Measurements from ENCODE around the gene ABHD17B. TPM values are rescaled to one million over a fixed set of nuclear protein-coding genes. Genes with fewer than 3 reads are reported as not detected.

The ABHD17B gene
- total and polyA plus RNA-seq, 4 experiments from 2014 or later, result 16.6 to 20.8 (median 17.5) TPM

DNA sequence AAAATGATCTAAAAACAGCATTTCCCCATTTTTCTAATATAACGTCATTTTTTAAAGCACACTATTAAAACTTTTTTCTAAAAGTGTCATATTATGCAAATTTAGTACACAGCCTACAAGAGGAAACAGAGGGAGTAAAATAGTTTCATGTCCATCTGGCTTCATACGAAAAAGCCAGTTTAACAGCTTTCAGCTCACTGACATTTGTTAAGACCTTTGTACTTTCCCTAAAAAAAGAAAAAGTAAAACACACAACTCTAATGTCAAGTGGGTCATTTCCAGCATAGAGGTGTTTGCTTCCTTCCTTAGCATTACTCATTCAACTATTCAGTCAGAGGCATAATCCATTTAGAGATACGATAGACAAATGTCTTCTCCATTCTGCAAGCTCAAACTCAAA, 49.4 kb downstream of the ABHD17B start:
- Mint-ChIP-seq H3K9me3 (peaks cover 2 to 27% (median 18%) of the 10 kb centered on the region in 8 donors), H3K4me1 (no peaks in the 10 kb centered on the region), H3K4me3 (no peak overlapping the region), H3K36me3 (peaks cover 29 to 38% of the 10 kb centered on the region in 2 donors), H3K27ac (no peak overlapping the region), H3K27me3 (no peaks in the 10 kb centered on the region)
- Histone ChIP-seq H3K27ac (ENCODE audit: low read depth, low read length) (no peak overlapping the region), H3K27me3 (ENCODE audit: insufficient read depth, low read length) (no peaks in the 10 kb centered on the region), H3K36me3 (ENCODE audit: insufficient read depth, low read length) (no peaks in the 10 kb centered on the region), H3K4me3 (ENCODE audit: low read length in 2 of 2) (no peak overlapping the region), H3K4me1 (ENCODE audit: insufficient read depth, low read length) (no peaks in the 10 kb centered on the region), H3K9me3 (ENCODE audit: control insufficient read depth in 1 of 2, low read length in 2 of 2) (no peaks in the 10 kb centered on the region)
- intact Hi-C loops (cut with micrococcal nuclease), result no loop called here
- POLR2A ChIA-PET (ENCODE audit: partially characterized antibody), result no interaction called here
- no peak for DNase-seq
- CTCF ChIA-PET (ENCODE audit: partially characterized antibody), result no interaction called here

- Histone ChIP-seq H3K9me3 (ENCODE audit: control insufficient read depth in 1 of 2, low read length in 2 of 2) (no peaks in the 10 kb centered on the region), H3K27me3 (ENCODE audit: insufficient read depth, low read length) (no peaks in the 10 kb centered on the region), H3K36me3 (ENCODE audit: insufficient read depth, low read length) (no peaks in the 10 kb centered on the region), H3K4me3 (ENCODE audit: low read length in 2 of 2) (no peak overlapping the region), H3K4me1 (ENCODE audit: insufficient read depth, low read length) (no peaks in the 10 kb centered on the region), H3K27ac (ENCODE audit: low read depth, low read length) (no peak overlapping the region)
- Mint-ChIP-seq H3K9me3 (peaks cover 2 to 27% (median 18%) of the 10 kb centered on the region in 8 donors), H3K27me3 (no peaks in the 10 kb centered on the region), H3K4me1 (no peaks in the 10 kb centered on the region), H3K36me3 (peaks cover 23 to 36% of the 10 kb centered on the region in 2 donors), H3K27ac (no peak overlapping the region), H3K4me3 (no peak overlapping the region)
- CTCF ChIA-PET (ENCODE audit: partially characterized antibody), result interaction anchor here (1.5 kb wide), 1 partner anchor 41 kb away, joined by 4 read pairs; no protein-coding TSS in a partner anchor
- intact Hi-C loops (cut with micrococcal nuclease), result no loop called here
- DNase-seq, result no peak
- POLR2A ChIA-PET (ENCODE audit: partially characterized antibody), result no interaction called here
These were observed 51.1 kb downstream of the ABHD17B start for GRCh38 chr9:71859939-71860338.

DNA sequence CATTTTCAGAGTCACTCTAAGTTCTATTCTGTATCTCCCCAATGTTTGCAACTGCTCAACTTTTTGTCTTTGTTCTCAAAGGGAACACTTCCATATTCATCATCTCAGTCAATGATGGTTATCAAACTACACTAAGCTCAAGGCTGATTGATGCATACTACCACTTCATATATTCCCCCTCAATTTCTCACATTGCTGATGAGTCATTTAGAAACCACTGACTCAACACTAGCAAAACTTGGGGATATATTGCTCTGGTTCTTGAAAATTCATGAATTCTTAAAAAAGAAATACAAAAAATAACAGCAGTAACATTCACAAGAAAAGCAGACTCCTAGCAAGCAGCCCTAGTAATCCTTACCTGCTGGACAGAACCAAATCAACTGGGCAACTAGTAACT, 52.2 kb downstream of the ABHD17B start:
- POLR2A ChIA-PET (ENCODE audit: partially characterized antibody), result no interaction called here
- Mint-ChIP-seq H3K36me3 (peaks cover 18 to 31% of the 10 kb centered on the region in 2 donors), H3K4me3 (no peak overlapping the region), H3K27me3 (no peaks in the 10 kb centered on the region), H3K27ac (no peak overlapping the region), H3K4me1 (no peaks in the 10 kb centered on the region), H3K9me3 (peaks cover 2 to 27% (median 18%) of the 10 kb centered on the region in 8 donors)
- intact Hi-C loops (cut with micrococcal nuclease), result no loop called here
- H3K4me1 ChIP-seq (ENCODE audit: insufficient read depth, low read length), result no peaks in the 10 kb centered on the region
- no peak for DNase-seq
- no peak overlapping the region for H3K27ac ChIP-seq (ENCODE audit: low read depth, low read length)
- H3K9me3 ChIP-seq (ENCODE audit: control insufficient read depth in 1 of 2, low read length in 2 of 2), result no peaks in the 10 kb centered on the region
- no peaks in the 10 kb centered on the region for H3K27me3 ChIP-seq (ENCODE audit: insufficient read depth, low read length)
- CTCF ChIA-PET (ENCODE audit: partially characterized antibody), result interaction anchor here (0.7 kb wide), 1 partner anchor 10 kb away, joined by 3 read pairs; no protein-coding TSS in a partner anchor
- no peak overlapping the region for H3K4me3 ChIP-seq (ENCODE audit: low read length in 2 of 2)
- H3K36me3 ChIP-seq (ENCODE audit: insufficient read depth, low read length), result no peaks in the 10 kb centered on the region

GRCh38 chr9:71858102-71858798, 52.7 kb downstream of the ABHD17B start:
- Histone ChIP-seq H3K36me3 (ENCODE audit: insufficient read depth, low read length) (no peaks in the 10 kb centered on the region), H3K27me3 (ENCODE audit: insufficient read depth, low read length) (no peaks in the 10 kb centered on the region), H3K9me3 (ENCODE audit: control insufficient read depth in 1 of 2, low read length in 2 of 2) (no peaks in the 10 kb centered on the region), H3K4me1 (ENCODE audit: insufficient read depth, low read length) (no peaks in the 10 kb centered on the region), H3K4me3 (ENCODE audit: low read length in 2 of 2) (no peak overlapping the region), H3K27ac (ENCODE audit: low read depth, low read length) (no peak overlapping the region)
- ChIA-PET POLR2A (ENCODE audit: partially characterized antibody) (no interaction called here), CTCF (ENCODE audit: partially characterized antibody) (no interaction called here)
- Mint-ChIP-seq H3K4me3 (no peak overlapping the region), H3K4me1 (no peaks in the 10 kb centered on the region), H3K9me3 (peaks cover 2 to 27% (median 18%) of the 10 kb centered on the region in 8 donors), H3K36me3 (peaks cover 13 to 26% of the 10 kb centered on the region in 2 donors), H3K27ac (no peak overlapping the region), H3K27me3 (no peaks in the 10 kb centered on the region)
- no peak for DNase-seq
- intact Hi-C loops (cut with micrococcal nuclease), result no loop called here

DNA sequence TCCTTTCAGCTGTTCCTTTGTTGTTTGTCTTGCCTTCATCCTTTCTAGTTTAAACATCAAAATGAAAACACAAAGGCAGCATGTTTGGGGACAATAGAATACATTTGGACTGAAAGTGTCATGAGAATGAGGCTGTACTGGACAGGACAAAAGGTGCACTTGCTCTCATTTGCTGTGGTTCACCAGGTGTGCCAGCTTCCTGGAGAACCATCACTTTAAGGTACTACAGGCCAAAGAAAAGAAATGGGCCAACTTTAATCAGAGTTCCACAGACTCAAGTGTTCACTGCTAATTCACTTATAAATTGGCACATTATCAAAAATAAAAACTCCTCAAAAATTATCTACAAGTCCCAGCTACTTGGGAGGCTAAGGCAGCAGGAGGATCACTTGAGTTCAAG, 53.8 kb downstream of the ABHD17B start:
- Histone ChIP-seq H3K27me3 (ENCODE audit: insufficient read depth, low read length) (no peaks in the 10 kb centered on the region), H3K27ac (ENCODE audit: low read depth, low read length) (no peak overlapping the region), H3K36me3 (ENCODE audit: insufficient read depth, low read length) (no peaks in the 10 kb centered on the region), H3K4me3 (ENCODE audit: low read length in 2 of 2) (no peak overlapping the region), H3K9me3 (ENCODE audit: control insufficient read depth in 1 of 2, low read length in 2 of 2) (no peaks in the 10 kb centered on the region), H3K4me1 (ENCODE audit: insufficient read depth, low read length) (no peaks in the 10 kb centered on the region)
- Mint-ChIP-seq H3K36me3 (peaks cover 9 to 21% of the 10 kb centered on the region in 2 donors), H3K9me3 (peaks cover 2 to 27% (median 18%) of the 10 kb centered on the region in 8 donors), H3K27me3 (no peaks in the 10 kb centered on the region), H3K4me1 (no peaks in the 10 kb centered on the region), H3K4me3 (no peak overlapping the region), H3K27ac (no peak overlapping the region)
- intact Hi-C loops (cut with micrococcal nuclease), result no loop called here
- ChIA-PET POLR2A (ENCODE audit: partially characterized antibody) (no interaction called here), CTCF (ENCODE audit: partially characterized antibody) (no interaction called here)
- DNase-seq, result no peak

GRCh38 chr9:71854811-71855210, 56.2 kb downstream of the ABHD17B start:
- H3K36me3 Mint-ChIP-seq, result peaks cover 0 to 5% of the 10 kb centered on the region in 2 donors
- no peak for DNase-seq
- no peaks in the 10 kb centered on the region for H3K9me3 ChIP-seq (ENCODE audit: control insufficient read depth in 1 of 2, low read length in 2 of 2)
- ChIA-PET CTCF (ENCODE audit: partially characterized antibody) (no interaction called here), POLR2A (ENCODE audit: partially characterized antibody) (no interaction called here)
- no peaks in the 10 kb centered on the region for H3K27me3 Mint-ChIP-seq
- intact Hi-C loops (cut with micrococcal nuclease), result no loop called here
- H3K4me1 ChIP-seq (ENCODE audit: insufficient read depth, low read length), result no peaks in the 10 kb centered on the region
- no peak overlapping the region for H3K27ac Mint-ChIP-seq
- H3K4me3 ChIP-seq (ENCODE audit: low read length in 2 of 2), result no peak overlapping the region
- H3K27me3 ChIP-seq (ENCODE audit: insufficient read depth, low read length), result no peaks in the 10 kb centered on the region
- no peaks in the 10 kb centered on the region for H3K4me1 Mint-ChIP-seq
- H3K27ac ChIP-seq (ENCODE audit: low read depth, low read length), result no peak overlapping the region
- no peak overlapping the region for H3K4me3 Mint-ChIP-seq
- peaks cover 0 to 14% (median 5%) of the 10 kb centered on the region in 8 donors for H3K9me3 Mint-ChIP-seq
- no peaks in the 10 kb centered on the region for H3K36me3 ChIP-seq (ENCODE audit: insufficient read depth, low read length)

GRCh38 chr9:71853084-71853483, 57.9 kb downstream of the ABHD17B start:
- Mint-ChIP-seq H3K9me3 (peaks cover 0 to 9% (median 4%) of the 10 kb centered on the region in 8 donors), H3K27me3 (no peaks in the 10 kb centered on the region), H3K27ac (no peak overlapping the region), H3K4me3 (no peak overlapping the region), H3K4me1 (no peaks in the 10 kb centered on the region), H3K36me3 (no peaks in the 10 kb centered on the region)
- H3K4me3 ChIP-seq (ENCODE audit: low read length in 2 of 2), result no peak overlapping the region
- H3K36me3 ChIP-seq (ENCODE audit: insufficient read depth, low read length), result no peaks in the 10 kb centered on the region
- no peak overlapping the region for H3K27ac ChIP-seq (ENCODE audit: low read depth, low read length)
- ChIA-PET CTCF (ENCODE audit: partially characterized antibody) (interaction anchor here (1.0 to 1.2 kb wide), 2 partner anchors 15 to 70 kb away, joined by 3 read pairs; no protein-coding TSS in a partner anchor), POLR2A (ENCODE audit: partially characterized antibody) (no interaction called here)
- H3K9me3 ChIP-seq (ENCODE audit: control insufficient read depth in 1 of 2, low read length in 2 of 2), result no peaks in the 10 kb centered on the region
- no peaks in the 10 kb centered on the region for H3K4me1 ChIP-seq (ENCODE audit: insufficient read depth, low read length)
- DNase-seq, result no peak
- intact Hi-C loops (cut with micrococcal nuclease), result no loop called here
- no peaks in the 10 kb centered on the region for H3K27me3 ChIP-seq (ENCODE audit: insufficient read depth, low read length)

Data from CD4-positive, alpha-beta memory T cell (primary cell).